NB4 (cell line): ENCODE measurements around the gene KDM4D.
"Not testable (repeated sequence)": the region's sequence is repeated elsewhere in the genome, so short reads cannot be mapped to it uniquely, and the experiment has no call there.

Experiments
- MAX ChIP-seq: IDR thresholded peaks from 2 replicates; pipeline ENCODE4 v1.6.1; 2011; ENCODE audit warnings: low read depth, low read length
- MYC ChIP-seq: IDR thresholded peaks from 2 replicates; pipeline ENCODE4 v1.6.1; 2011; ENCODE audit warnings: low read depth, low read length
- POLR2A ChIP-seq: IDR thresholded peaks from 2 replicates; pipeline ENCODE4 v1.6.1; 2011; ENCODE audit warnings: mild to moderate bottlenecking; ENCODE audit not compliant: insufficient read length; ENCODE audit errors: extremely low read depth
- TF ChIP-seq, protein P1 (sequence below): IDR thresholded peaks from one replicate; pipeline ENCODE4 v1.5.1; 2012; ENCODE audit warnings: low read depth, low read length

DNA sequence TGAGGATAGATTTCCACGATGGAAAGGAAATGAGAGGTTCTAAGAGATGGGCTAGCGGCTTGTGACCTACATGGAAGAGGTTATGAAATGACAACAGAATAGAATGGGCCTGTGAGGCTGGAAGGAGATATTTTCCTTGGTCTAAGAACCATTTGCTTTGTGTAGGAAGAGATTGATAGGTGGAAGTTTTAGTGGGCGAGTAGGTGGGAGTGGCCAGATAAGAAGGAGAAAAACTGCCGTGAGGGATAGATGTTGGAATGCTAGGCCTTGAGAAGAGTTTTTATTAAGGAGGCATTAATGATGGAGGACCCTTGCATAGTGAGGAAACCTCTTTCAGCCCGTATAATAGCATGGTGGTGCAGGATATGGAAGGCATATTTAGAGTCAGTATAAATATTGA is 48.0 kb downstream of the KDM4D start:
- TF ChIP-seq POLR2A, MYC, MAX: not testable (repeated sequence)
- TF ChIP-seq, protein P1, sequence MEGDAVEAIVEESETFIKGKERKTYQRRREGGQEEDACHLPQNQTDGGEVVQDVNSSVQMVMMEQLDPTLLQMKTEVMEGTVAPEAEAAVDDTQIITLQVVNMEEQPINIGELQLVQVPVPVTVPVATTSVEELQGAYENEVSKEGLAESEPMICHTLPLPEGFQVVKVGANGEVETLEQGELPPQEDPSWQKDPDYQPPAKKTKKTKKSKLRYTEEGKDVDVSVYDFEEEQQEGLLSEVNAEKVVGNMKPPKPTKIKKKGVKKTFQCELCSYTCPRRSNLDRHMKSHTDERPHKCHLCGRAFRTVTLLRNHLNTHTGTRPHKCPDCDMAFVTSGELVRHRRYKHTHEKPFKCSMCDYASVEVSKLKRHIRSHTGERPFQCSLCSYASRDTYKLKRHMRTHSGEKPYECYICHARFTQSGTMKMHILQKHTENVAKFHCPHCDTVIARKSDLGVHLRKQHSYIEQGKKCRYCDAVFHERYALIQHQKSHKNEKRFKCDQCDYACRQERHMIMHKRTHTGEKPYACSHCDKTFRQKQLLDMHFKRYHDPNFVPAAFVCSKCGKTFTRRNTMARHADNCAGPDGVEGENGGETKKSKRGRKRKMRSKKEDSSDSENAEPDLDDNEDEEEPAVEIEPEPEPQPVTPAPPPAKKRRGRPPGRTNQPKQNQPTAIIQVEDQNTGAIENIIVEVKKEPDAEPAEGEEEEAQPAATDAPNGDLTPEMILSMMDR: not testable (repeated sequence)
